ENCODE results near the gene RIMKLB. TPM values are rescaled to one million over a fixed set of nuclear protein-coding genes. Genes with fewer than 3 reads are reported as not detected.

The RIMKLB gene
- polyA plus RNA-seq, 1 of the 3 experiments (the other 2 are of a cell fraction) = 24.5 TPM

DNA sequence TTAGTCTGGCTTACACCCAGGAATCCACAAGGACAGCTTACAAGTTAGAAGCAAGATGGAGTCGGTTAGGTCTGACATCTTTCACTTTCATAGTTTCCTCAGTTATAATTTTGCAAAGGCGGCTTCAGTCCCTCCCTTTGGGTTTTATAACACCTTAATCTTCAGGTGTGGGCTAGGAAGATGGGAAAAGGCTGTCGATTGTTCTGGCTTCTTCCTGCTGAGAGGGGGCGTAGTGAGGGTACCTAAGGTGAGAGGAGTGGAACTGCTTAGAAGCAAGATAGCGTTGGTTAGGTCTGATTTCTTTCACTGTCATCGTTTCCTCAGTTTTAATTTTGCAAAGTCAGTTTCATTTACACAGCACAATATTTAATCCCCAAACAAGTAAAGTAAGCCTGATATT lies 134.7 kb downstream of the RIMKLB start:
- Histone ChIP-seq H3K27ac (ENCODE audit: low read depth in 2 of 2, low read length in 1 of 2) (no peak overlapping the region), H3K4me2 (no peak overlapping the region), H3K4me1 (ENCODE audit: control insufficient read depth in 1 of 2, insufficient read depth in 2 of 2, low read depth in 1 of 2, low read length in 1 of 2) (no peaks in the 10 kb centered on the region), H3F3A (replicated peaks; ENCODE audit: insufficient read depth) (no peaks in the 10 kb centered on the region), H4K20me1 (ENCODE audit: insufficient read depth) (no peaks in the 10 kb centered on the region), H3K79me2 (ENCODE audit: insufficient read depth) (no peaks in the 10 kb centered on the region), H3K36me3 (replicated peaks in 1 of 2; ENCODE audit: control insufficient read depth in 1 of 2, insufficient read depth in 2 of 2, low read length in 1 of 2) (no peaks in the 10 kb centered on the region), H2AFZ (ENCODE audit: low read depth) (no peak overlapping the region), H3K9me2 (no peaks in the 10 kb centered on the region), H3K9me3 (no peaks in the 10 kb centered on the region), H3K9ac (no peak overlapping the region), H3K27me3 (ENCODE audit: insufficient read depth) (no peaks in the 10 kb centered on the region; the same call in 1 of the 2 replicates), H3K4me3 (ENCODE audit: low read depth in 2 of 2, low read length in 1 of 2) (no peak overlapping the region)
- CTCF ChIA-PET = interaction anchor here (1.2 to 13.2 kb wide), 4 partner anchors 9 to 175 kb away, joined by 3 to 161 read pairs (median 8); no protein-coding TSS in a partner anchor
- POLR2A ChIA-PET = no interaction called here
- WGBS (ENCODE audit: low lambda C conversion rate) = 52% methylated on average over 6 of the region's 6 CpGs
- no peak for TF ChIP-seq FOSL2 (IDR thresholded peaks at IDR 0.05; ENCODE audit: borderline replicate concordance, low read depth)
- no peak for DNase-seq

Other genes with a start within 250 kb of the RIMKLB start
- gene CLEC6A, start 242.0 kb upstream of the RIMKLB start, polyA plus RNA-seq (2012; rRNA removed) = not detected in 2 replicates
- gene CLEC4D, start 184.5 kb upstream of the RIMKLB start, polyA plus RNA-seq (2012; rRNA removed) = not detected in 2 replicates
- not detected in 2 replicates for gene CLEC4E, start 157.1 kb upstream of the RIMKLB start, polyA plus RNA-seq (2012; rRNA removed)
- gene AICDA, start 85.1 kb upstream of the RIMKLB start, polyA plus RNA-seq (2012; rRNA removed) = not detected in 2 replicates
- gene MFAP5, start 35.2 kb upstream of the RIMKLB start, polyA plus RNA-seq (2012; rRNA removed) = 19.1 and 34.8 TPM in 2 replicates
- gene A2ML1, start 124.6 kb downstream of the RIMKLB start, polyA plus RNA-seq (2012; rRNA removed) = not detected in 2 replicates
- 27.0 and 34.2 TPM in 2 replicates for gene PHC1, start 216.5 kb downstream of the RIMKLB start, polyA plus RNA-seq (2012; rRNA removed)